Loucy (cell line): ENCODE data around the gene VTI1B.

Experiments
- H2AFZ ChIP-seq: fragments of 200-600 bp; sonication (generic); 2 replicates; pipeline ENCODE4 v1.6.0; 2016; ENCODE audit warnings: antibody characterized with exemption, mild to moderate bottlenecking, low read length, moderate library complexity
- H3F3A ChIP-seq: fragments of 200-600 bp; 2 replicates; pipeline ENCODE4 v1.6.0; 2016; ENCODE audit warnings: antibody characterized with exemption, low read depth, mild to moderate bottlenecking
- H3K27me3 ChIP-seq: fragments of 200-600 bp; sonication (generic); 2 replicates; pipeline ENCODE4 v1.6.1; 2014; ENCODE audit warnings: low read length, mild to moderate bottlenecking; ENCODE audit not compliant: insufficient read depth, poor library complexity, severe bottlenecking
- H3K36me3 ChIP-seq: fragments of 200-600 bp; sonication (generic); 2 replicates; pipeline ENCODE4 v1.6.1; 2016; ENCODE audit warnings: low read length; ENCODE audit not compliant: insufficient read depth
- H3K4me1 ChIP-seq: fragments of 200-600 bp; sonication (generic); 2 replicates; pipeline ENCODE4 v1.5.1; 2014; ENCODE audit warnings: low read length, mild to moderate bottlenecking; ENCODE audit not compliant: insufficient read depth, poor library complexity, severe bottlenecking
- H3K4me2 ChIP-seq: fragments of 200-600 bp; sonication (generic); 2 replicates; pipeline ENCODE4 v1.6.0; 2014; ENCODE audit warnings: antibody characterized with exemption, low read length, low read depth, mild to moderate bottlenecking; ENCODE audit not compliant: poor library complexity, severe bottlenecking
- H3K4me3 ChIP-seq: fragments of 200-600 bp; sonication (generic); 2 replicates; pipeline ENCODE4 v1.5.1; 2014; ENCODE audit warnings: low read length, mild to moderate bottlenecking, mixed read lengths; ENCODE audit not compliant: poor library complexity, severe bottlenecking
- H3K79me2 ChIP-seq: fragments of 200-600 bp; sonication (generic); 2 replicates; pipeline ENCODE4 v1.6.1; 2014; ENCODE audit warnings: low read length; ENCODE audit not compliant: insufficient read depth
- H3K9ac ChIP-seq: fragments of 200-600 bp; sonication (generic); 2 replicates; pipeline ENCODE4 v1.6.0; 2014; ENCODE audit warnings: mild to moderate bottlenecking, low read depth, low read length, moderate library complexity; ENCODE audit not compliant: poor library complexity, severe bottlenecking
- H3K9me2 ChIP-seq: fragments of 200-600 bp; sonication (generic); replicated peaks from 2 replicates; pipeline ENCODE4 v1.6.1; 2016; ENCODE audit warnings: low read depth, low read length, mixed read lengths
- H3K9me3 ChIP-seq: fragments of 200-600 bp; sonication (generic); 2 replicates; pipeline ENCODE4 v1.6.1; 2014; ENCODE audit warnings: mild to moderate bottlenecking, antibody characterized with exemption, low read length, low read depth; ENCODE audit not compliant: insufficient read depth
- H4K20me1 ChIP-seq: fragments of 200-600 bp; sonication (generic); 2 replicates; pipeline ENCODE4 v1.6.0; 2014; ENCODE audit warnings: antibody characterized with exemption, low read length, mild to moderate bottlenecking; ENCODE audit not compliant: insufficient read depth, poor library complexity, severe bottlenecking
- CTCF ChIP-seq: fragments of 200-600 bp; sonication (generic); conservative IDR thresholded peaks from 2 replicates; pipeline ENCODE4 v1.5.1; 2014; ENCODE audit warnings: mild to moderate bottlenecking, antibody characterized with exemption, low read length
- EZH2phosphoT487 ChIP-seq: fragments of 200-600 bp; IDR thresholded peaks from 2 replicates; pipeline ENCODE4 v1.6.1; 2018; ENCODE audit warnings: antibody characterized with exemption, mild to moderate bottlenecking, moderate library complexity, borderline replicate concordance

The VTI1B gene

GRCh38 chr14:67610491-67610890 lies 63.9 kb downstream of the VTI1B start:
- no peaks in the 10 kb centered on the region for H3F3A ChIP-seq
- TF ChIP-seq EZH2phosphoT487, result no peak

DNA sequence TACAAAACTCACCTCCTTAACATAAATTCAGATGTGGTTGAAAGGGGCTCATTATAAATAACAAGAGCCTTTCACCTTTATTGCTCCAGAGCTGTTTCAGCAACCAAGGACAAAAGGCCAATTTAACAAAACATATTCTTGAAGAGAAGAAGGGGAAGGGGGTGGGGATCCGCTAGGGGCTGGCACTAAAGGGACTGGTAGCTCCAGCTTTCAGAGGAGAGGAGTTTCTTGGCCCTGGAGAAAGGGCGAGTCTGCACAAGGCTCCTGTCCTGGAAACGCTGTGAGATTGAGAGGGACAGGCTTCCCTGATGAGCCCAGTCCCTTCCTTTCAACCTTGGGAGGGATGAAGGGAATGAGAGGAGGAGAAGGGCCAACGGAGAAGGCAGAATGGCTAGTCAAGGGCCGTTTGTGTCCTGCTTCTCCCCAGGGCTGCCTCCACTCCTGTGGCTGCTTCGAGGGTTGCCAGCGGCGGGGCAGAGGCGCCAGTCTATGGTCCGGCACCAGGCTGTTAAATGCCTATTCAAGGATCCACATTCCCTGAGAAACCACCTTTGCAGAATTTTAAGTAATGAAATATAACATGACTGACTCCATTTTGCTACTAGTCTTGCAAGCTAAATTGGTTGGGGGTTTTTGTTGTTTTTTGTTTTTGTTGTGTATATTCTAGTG lies 64.7 kb downstream of the VTI1B start:
- Histone ChIP-seq H3K9ac (no peak overlapping the region), H3K9me3 (no peaks in the 10 kb centered on the region), H3K36me3 (no peaks in the 10 kb centered on the region), H3K4me1 (no peaks in the 10 kb centered on the region), H3K79me2 (no peaks in the 10 kb centered on the region), H3K27me3 (peaks cover 4% of the 10 kb centered on the region), H4K20me1 (no peaks in the 10 kb centered on the region), H2AFZ (no peak overlapping the region), H3K4me3 (no peak overlapping the region), H3K9me2 (no peaks in the 10 kb centered on the region), H3F3A (no peaks in the 10 kb centered on the region), H3K4me2 (no peak overlapping the region)
- no peak for TF ChIP-seq EZH2phosphoT487
- no peak for TF ChIP-seq CTCF

More at GRCh38 chr14:67610491-67610890, 63.9 kb downstream of the VTI1B start:
- Histone ChIP-seq H3K79me2 (no peaks in the 10 kb centered on the region), H3K9me2 (no peaks in the 10 kb centered on the region), H3K4me1 (no peaks in the 10 kb centered on the region), H3K4me2 (no peak overlapping the region), H4K20me1 (no peaks in the 10 kb centered on the region), H3K36me3 (no peaks in the 10 kb centered on the region), H3K9ac (no peak overlapping the region), H3K4me3 (no peak overlapping the region), H3K9me3 (no peaks in the 10 kb centered on the region), H2AFZ (no peak overlapping the region), H3K27me3 (no peaks in the 10 kb centered on the region)

- Histone ChIP-seq H3K79me2 (no peaks in the 10 kb centered on the region), H3K36me3 (no peaks in the 10 kb centered on the region), H3K9me3 (no peaks in the 10 kb centered on the region), H4K20me1 (no peaks in the 10 kb centered on the region), H3K4me2 (no peak overlapping the region), H3K9me2 (no peaks in the 10 kb centered on the region), H3K27me3 (peaks cover 23% of the 10 kb centered on the region), H3F3A (no peaks in the 10 kb centered on the region), H3K9ac (no peak overlapping the region), H2AFZ (no peak overlapping the region), H3K4me1 (no peaks in the 10 kb centered on the region), H3K4me3 (no peak overlapping the region)
- TF ChIP-seq EZH2phosphoT487 (no peak), CTCF (no peak)
Measured at GRCh38 chr14:67607646-67608045, 66.8 kb downstream of the VTI1B start.
